ENCODE results near the gene SLC15A3. TPM values are rescaled to one million over a fixed set of nuclear protein-coding genes. Genes with fewer than 3 reads are reported as not detected.

SLC15A3 gene
- total RNA-seq, 2 experiments from 2014 or later = 3.9 to 4.7 TPM

DNA sequence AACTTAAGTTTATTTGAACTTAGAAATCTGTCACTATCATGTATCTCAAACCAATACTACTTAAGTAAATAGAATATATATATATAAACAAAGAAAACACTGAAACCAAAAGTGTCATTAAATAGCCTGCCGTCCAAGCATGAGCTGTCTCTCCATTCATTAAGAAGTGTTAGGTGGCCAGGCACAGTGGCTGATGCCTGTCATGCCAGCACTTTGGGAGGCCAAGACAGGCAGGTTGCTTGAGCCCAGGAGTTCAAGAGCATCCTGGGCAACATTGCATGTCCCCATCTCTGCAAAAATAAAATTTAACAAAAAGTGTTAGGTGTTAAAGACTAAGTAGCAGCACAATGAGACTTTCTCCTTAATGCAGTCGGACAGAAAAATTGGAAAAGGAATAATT, 33.5 kb upstream of the SLC15A3 start:
- intact Hi-C loops (cut with micrococcal nuclease) = loop anchor here (5.0 kb wide), 2 partner anchors 37 to 127 kb away; no protein-coding TSS in a partner anchor
- no peaks in the 10 kb centered on the region for H3K9me3 Mint-ChIP-seq
- CTCF ChIA-PET = interaction anchor here (1.0 to 1.8 kb wide), 4 partner anchors 10 to 158 kb away, joined by 3 to 4 read pairs (median 3); partner anchors contain the start of gene CD5
- TF ChIP-seq, protein P1, sequence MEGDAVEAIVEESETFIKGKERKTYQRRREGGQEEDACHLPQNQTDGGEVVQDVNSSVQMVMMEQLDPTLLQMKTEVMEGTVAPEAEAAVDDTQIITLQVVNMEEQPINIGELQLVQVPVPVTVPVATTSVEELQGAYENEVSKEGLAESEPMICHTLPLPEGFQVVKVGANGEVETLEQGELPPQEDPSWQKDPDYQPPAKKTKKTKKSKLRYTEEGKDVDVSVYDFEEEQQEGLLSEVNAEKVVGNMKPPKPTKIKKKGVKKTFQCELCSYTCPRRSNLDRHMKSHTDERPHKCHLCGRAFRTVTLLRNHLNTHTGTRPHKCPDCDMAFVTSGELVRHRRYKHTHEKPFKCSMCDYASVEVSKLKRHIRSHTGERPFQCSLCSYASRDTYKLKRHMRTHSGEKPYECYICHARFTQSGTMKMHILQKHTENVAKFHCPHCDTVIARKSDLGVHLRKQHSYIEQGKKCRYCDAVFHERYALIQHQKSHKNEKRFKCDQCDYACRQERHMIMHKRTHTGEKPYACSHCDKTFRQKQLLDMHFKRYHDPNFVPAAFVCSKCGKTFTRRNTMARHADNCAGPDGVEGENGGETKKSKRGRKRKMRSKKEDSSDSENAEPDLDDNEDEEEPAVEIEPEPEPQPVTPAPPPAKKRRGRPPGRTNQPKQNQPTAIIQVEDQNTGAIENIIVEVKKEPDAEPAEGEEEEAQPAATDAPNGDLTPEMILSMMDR (IDR thresholded peaks at IDR 0.05) = no peak
- DNase-seq = no peak
- H3K27me3 Mint-ChIP-seq = no peaks in the 10 kb centered on the region
- peak overlapping the region; percentile 98 for H3K27ac Mint-ChIP-seq
- peaks cover 73% of the 10 kb centered on the region for H3K36me3 Mint-ChIP-seq (ENCODE audit: low read depth)
- peaks cover 95% of the 10 kb centered on the region for H3K4me1 Mint-ChIP-seq (ENCODE audit: low read depth)
- POLR2A ChIA-PET = interaction anchor here (1.0 to 5.1 kb wide), 12 partner anchors 9 to 134 kb away, joined by 3 to 23 read pairs (median 7); partner anchors contain the start of gene CD5
- ATAC-seq = no peak
- H3K4me3 Mint-ChIP-seq = peak overlapping the region; percentile 64

DNA sequence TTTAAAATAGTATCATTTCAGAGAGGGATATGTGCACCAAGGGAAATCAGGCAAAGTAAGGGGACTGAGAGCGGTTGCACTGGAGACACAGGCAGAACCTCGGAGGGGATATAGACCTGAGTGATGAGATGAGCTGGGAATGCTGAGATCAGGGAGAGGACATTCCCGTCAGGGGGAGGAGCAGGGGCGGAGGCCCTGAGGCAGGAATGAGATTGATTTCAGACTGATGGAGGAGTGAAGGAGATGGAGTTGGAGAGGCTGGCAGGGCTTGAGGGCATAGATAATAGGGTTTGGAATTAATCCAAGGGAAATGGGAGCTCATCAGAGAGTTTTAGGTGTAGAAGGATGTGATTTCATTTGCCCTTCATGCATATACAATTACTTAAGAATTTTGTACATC, 32.7 kb upstream of the SLC15A3 start:
- no peak for ATAC-seq
- ChIA-PET POLR2A (interaction anchor here (0.7 to 5.1 kb wide), 4 partner anchors 9 to 105 kb away, joined by 3 to 23 read pairs (median 6); no protein-coding TSS in a partner anchor), CTCF (interaction anchor here (0.7 to 0.9 kb wide), 2 partner anchors 176 to 401 kb away, joined by 3 read pairs; no protein-coding TSS in a partner anchor)
- Mint-ChIP-seq H3K36me3 (ENCODE audit: low read depth) (peaks cover 75% of the 10 kb centered on the region), H3K4me3 (peak overlapping the region; percentile 64), H3K27ac (peak overlapping the region; percentile 98), H3K9me3 (no peaks in the 10 kb centered on the region), H3K4me1 (ENCODE audit: low read depth) (peaks cover 97% of the 10 kb centered on the region), H3K27me3 (no peaks in the 10 kb centered on the region)
- DNase-seq = no peak
- TF ChIP-seq, protein P1 (IDR thresholded peaks at IDR 0.05) = no peak
- intact Hi-C loops (cut with micrococcal nuclease) = loop anchor here (5.0 kb wide), 2 partner anchors 38 to 128 kb away; no protein-coding TSS in a partner anchor

DNA sequence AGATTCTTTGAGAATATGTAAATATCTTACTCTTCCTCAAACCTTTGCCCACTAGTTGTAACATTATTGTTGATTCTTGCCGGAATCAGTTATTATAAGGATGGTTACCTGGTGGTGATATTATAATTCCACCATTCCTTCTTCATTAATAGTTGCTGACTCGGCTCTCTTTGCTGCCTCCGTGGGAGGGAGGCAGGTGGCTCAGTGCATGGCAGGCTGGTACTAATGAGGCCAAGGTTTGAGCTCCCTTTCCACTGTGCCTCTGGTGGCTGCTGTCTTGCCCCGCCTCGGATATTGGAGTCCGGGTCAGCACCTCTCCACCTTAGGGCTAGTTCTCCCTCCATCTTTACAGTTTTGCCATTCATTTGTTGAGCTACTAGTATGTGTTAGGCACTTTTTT, 32.2 kb upstream of the SLC15A3 start:
- peaks cover 95% of the 10 kb centered on the region for H3K4me1 Mint-ChIP-seq (ENCODE audit: low read depth)
- H3K36me3 Mint-ChIP-seq (ENCODE audit: low read depth) = peaks cover 71% of the 10 kb centered on the region

DNA sequence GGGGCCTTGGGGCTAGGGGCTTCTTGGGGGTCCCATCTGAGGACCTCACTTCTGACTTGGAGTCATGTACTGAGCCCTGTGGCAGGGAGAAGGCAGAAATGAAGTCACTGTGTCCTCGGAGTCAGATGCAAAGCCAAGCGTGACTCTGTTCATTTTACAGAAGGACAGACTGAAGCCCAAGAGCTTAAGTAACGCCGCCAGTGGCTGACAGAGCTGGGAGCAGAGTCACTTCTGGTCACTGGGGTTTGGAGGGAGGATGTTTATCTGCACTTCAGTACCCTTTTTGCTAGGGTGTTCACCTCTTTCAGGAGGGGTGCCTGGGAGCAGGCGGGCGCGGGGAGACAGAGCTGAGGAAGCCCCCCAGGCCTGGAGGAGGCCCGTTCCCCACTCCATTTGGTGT, 30.2 kb upstream of the SLC15A3 start:
- intact Hi-C loops (cut with micrococcal nuclease) = no loop called here
- peak; percentile 2 for ATAC-seq
- Mint-ChIP-seq H3K4me3 (peak overlapping the region; percentile 64), H3K27ac (peak overlapping the region; percentile 98), H3K9me3 (no peaks in the 10 kb centered on the region), H3K27me3 (no peaks in the 10 kb centered on the region), H3K36me3 (ENCODE audit: low read depth) (peaks cover 70% of the 10 kb centered on the region), H3K4me1 (ENCODE audit: low read depth) (peaks cover 95% of the 10 kb centered on the region)
- TF ChIP-seq, protein P1 (IDR thresholded peaks at IDR 0.05) = no peak
- CTCF ChIA-PET = interaction anchor here (0.8 to 3.2 kb wide), 6 partner anchors 9 to 148 kb away, joined by 3 to 14 read pairs (median 4); partner anchors contain the start of gene CD6
- POLR2A ChIA-PET = interaction anchor here (0.6 to 1.7 kb wide), 9 partner anchors 8 to 157 kb away, joined by 3 to 7 read pairs (median 3); no protein-coding TSS in a partner anchor
- peak; percentile 70 for DNase-seq

More for the DNA sequence above, 32.2 kb upstream of the SLC15A3 start:
- intact Hi-C loops (cut with micrococcal nuclease) = no loop called here
- ChIA-PET CTCF (interaction anchor here (0.7 to 0.9 kb wide), 2 partner anchors 176 to 401 kb away, joined by 3 read pairs; no protein-coding TSS in a partner anchor), POLR2A (interaction anchor here (0.7 to 5.1 kb wide), 4 partner anchors 10 to 106 kb away, joined by 3 to 23 read pairs (median 6); no protein-coding TSS in a partner anchor)
- Mint-ChIP-seq H3K27ac (peak overlapping the region; percentile 98), H3K27me3 (no peaks in the 10 kb centered on the region), H3K9me3 (no peaks in the 10 kb centered on the region), H3K4me3 (peak overlapping the region; percentile 64)
- TF ChIP-seq, protein P1 (IDR thresholded peaks at IDR 0.05) = no peak
- ATAC-seq (no peak), DNase-seq (no peak)

DNA sequence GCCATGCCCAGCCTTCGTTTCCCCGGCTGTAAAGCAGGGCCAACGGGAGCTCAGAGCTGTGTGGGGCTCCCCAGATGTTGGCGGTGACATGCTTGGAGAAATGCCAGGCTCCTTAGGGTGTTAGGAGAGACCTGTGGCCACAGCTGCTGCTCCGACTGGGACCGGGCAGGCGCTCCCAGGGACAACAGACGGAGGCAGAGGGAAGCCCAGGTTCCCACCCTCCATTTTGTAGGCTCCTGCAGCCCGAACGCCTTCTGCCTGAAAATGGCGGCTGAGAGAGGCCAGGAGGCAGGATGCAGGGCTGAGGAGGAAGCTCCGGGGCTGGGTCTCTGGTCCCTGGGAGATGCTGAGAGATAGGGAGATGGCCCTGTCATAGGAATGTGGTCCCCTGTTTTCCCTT, 29.5 kb upstream of the SLC15A3 start:
- H3K27ac Mint-ChIP-seq = peak overlapping the region; percentile 98
- CTCF ChIA-PET = interaction anchor here (0.9 to 3.2 kb wide), 4 partner anchors 10 to 25 kb away, joined by 3 to 14 read pairs (median 6); partner anchors contain the start of gene CD6
- H3K9me3 Mint-ChIP-seq = no peaks in the 10 kb centered on the region
- intact Hi-C loops (cut with micrococcal nuclease) = no loop called here
- H3K4me3 Mint-ChIP-seq = peak overlapping the region; percentile 64
- peaks cover 93% of the 10 kb centered on the region for H3K4me1 Mint-ChIP-seq (ENCODE audit: low read depth)
- ATAC-seq (no peak), DNase-seq (no peak)
- POLR2A ChIA-PET = interaction anchor here (0.8 to 1.7 kb wide), 5 partner anchors 11 to 100 kb away, joined by 3 to 7 read pairs (median 4); no protein-coding TSS in a partner anchor
- no peaks in the 10 kb centered on the region for H3K27me3 Mint-ChIP-seq
- peaks cover 72% of the 10 kb centered on the region for H3K36me3 Mint-ChIP-seq (ENCODE audit: low read depth)
- TF ChIP-seq, protein P1 (IDR thresholded peaks at IDR 0.05) = no peak
